GM12864 (cell line): ENCODE data around the gene NUP133.

ENCODE experiments used
- DNase-seq: peaks from one replicate; pipeline ENCODE4 v3.0.0-alpha.2; 2011; ENCODE audit warnings: low read depth
- H3K4me3 ChIP-seq: 2 replicates; pipeline ENCODE4 v1.5.1; 2011; ENCODE audit warnings: mild to moderate bottlenecking, low read depth, low read length, control low read depth
- CTCF ChIP-seq: IDR thresholded peaks from 2 replicates; pipeline ENCODE4 v1.5.1; 2011; ENCODE audit warnings: low read depth, mild to moderate bottlenecking, moderate library complexity, low read length, control low read depth, inconsistent platforms; ENCODE audit errors: missing control alignments

The NUP133 gene

GRCh38 chr1:229466887-229467286 is 41.3 kb downstream of the NUP133 start:
- no peak overlapping the region for H3K4me3 ChIP-seq
- DNase-seq: no peak
- no peak for TF ChIP-seq CTCF

GRCh38 chr1:229464672-229465071 is 43.5 kb downstream of the NUP133 start:
- TF ChIP-seq CTCF: no peak
- no peak for DNase-seq
- no peak overlapping the region for H3K4me3 ChIP-seq

GRCh38 chr1:229461032-229461668 is 47.0 kb downstream of the NUP133 start:
- no peak for DNase-seq
- TF ChIP-seq CTCF: no peak
- no peak overlapping the region for H3K4me3 ChIP-seq

GRCh38 chr1:229459815-229460214 is 48.3 kb downstream of the NUP133 start:
- no peak overlapping the region for H3K4me3 ChIP-seq
- DNase-seq: no peak
- no peak for TF ChIP-seq CTCF

- no peak overlapping the region for H3K4me3 ChIP-seq
- no peak for DNase-seq
- no peak for TF ChIP-seq CTCF
These were observed 50.7 kb downstream of the NUP133 start for GRCh38 chr1:229457436-229457835.

- no peak for TF ChIP-seq CTCF
- no peak for DNase-seq
- H3K4me3 ChIP-seq: no peak overlapping the region
These were observed 52.1 kb downstream of the NUP133 start for GRCh38 chr1:229456016-229456415.

GRCh38 chr1:229454056-229454455 is 54.1 kb downstream of the NUP133 start:
- no peak for DNase-seq
- no peak for TF ChIP-seq CTCF
- H3K4me3 ChIP-seq: no peak overlapping the region
